ENCODE data around the gene FEM1C.

DNA sequence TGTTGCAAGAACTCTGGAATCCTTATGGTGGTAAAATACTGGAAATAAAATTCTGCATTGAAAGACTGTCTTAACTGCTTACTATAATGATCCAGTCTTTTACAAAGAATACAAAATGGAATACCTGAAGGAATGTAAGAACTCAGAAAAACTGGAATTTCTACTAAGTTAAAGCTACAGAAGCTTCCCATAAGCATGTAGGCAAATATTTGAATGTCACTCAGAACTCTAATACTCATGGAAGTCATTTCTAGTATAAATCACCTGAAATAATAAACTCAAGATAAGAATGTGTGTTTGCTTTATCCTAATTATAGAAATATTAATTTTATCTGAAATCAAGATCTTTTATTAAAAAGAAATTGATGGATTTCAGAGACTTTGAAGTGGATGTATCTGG, 54.8 kb downstream of the FEM1C start:
- TF ChIP-seq CTCF (IDR thresholded peaks at IDR 0.05): no peak
- TF ChIP-seq POLR2A (IDR thresholded peaks at IDR 0.05): no peak
